ENCODE data around the gene LCE3A. TPM values are rescaled to one million over a fixed set of nuclear protein-coding genes. Genes with fewer than 3 reads are reported as not detected.
"Not testable (repeated sequence)": the region's sequence is repeated elsewhere in the genome, so short reads cannot be mapped to it uniquely, and the experiment has no call there.

Gene LCE3A
- total RNA-seq (2014; rRNA removed) (not detected in 2 replicates), Bru-seq, nascent RNA (not detected), BruChase-seq, experiment 1, labeled RNA remaining after a 6-hour chase (not detected), BruChase-seq, experiment 2, labeled RNA remaining after a 2-hour chase (not detected)
- long read RNA-seq = 0 reads

- Histone ChIP-seq H3K27me3 (ENCODE audit: low read length) (no peaks in the 10 kb centered on the region; the same call in 1 of the 2 replicates), H3K4me2 (ENCODE audit: low read length) (no peak within 1 kb of the TSS), H2AFZ (ENCODE audit: low read length) (no peak within 1 kb of the TSS), H3K27ac (ENCODE audit: low read length) (no peak within 1 kb of the TSS), H3K79me2 (ENCODE audit: low read length) (no peaks in the 10 kb centered on the region), H3K9me3 (ENCODE audit: low read length) (peaks cover 7% of the 10 kb centered on the region), H3K4me1 (ENCODE audit: insufficient read depth, low read length) (no peaks in the 10 kb centered on the region), H3K9me2 (replicated peaks; ENCODE audit: low read length) (no peaks in the 10 kb centered on the region), H3K9ac (ENCODE audit: low read length) (no peak within 1 kb of the TSS), H3K4me3 (ENCODE audit: low read length) (no peak within 1 kb of the TSS), H3F3A (ENCODE audit: low read length, unreplicated experiment) (no peaks in the 10 kb centered on the region), H4K20me1 (ENCODE audit: low read length) (no peaks in the 10 kb centered on the region), H3K36me3 (ENCODE audit: low read depth, low read length) (no peaks in the 10 kb centered on the region)
- ATAC-seq = no peak
- peak; percentile 1 for DNase-seq
- CTCF ChIA-PET = no interaction called here
- BruUV-seq (replicated peaks) = no TSS peak
- no peak for TF ChIP-seq EZH2phosphoT487 (IDR thresholded peaks at IDR 0.05; ENCODE audit: borderline replicate concordance, low read length)
- no peak for TF ChIP-seq EZH2 (IDR thresholded peaks at IDR 0.05; ENCODE audit: low read length, unreplicated experiment)
- no peak for TF ChIP-seq CTCF (conservative IDR thresholded peaks at IDR 0.05; ENCODE audit: low read depth, low read length)
- POLR2A ChIA-PET (ENCODE audit: unreplicated experiment) = no interaction called here
- intact Hi-C loops (cut with micrococcal nuclease) = no loop called here
These were observed at the start of gene LCE3A for GRCh38 chr1:152622803-152623202. Gene LCE3A, minus strand, starts transcription at chr1:152623103. Its CDS starts 0 bp downstream, at chr1:152623103.

- ChIA-PET CTCF (no interaction called here), POLR2A (ENCODE audit: unreplicated experiment) (no interaction called here)
- no peaks in the 10 kb centered on the region for H3K36me3 ChIP-seq (ENCODE audit: low read depth, low read length)
- no peak overlapping the region for H3K9ac ChIP-seq (ENCODE audit: low read length)
- TF ChIP-seq EZH2phosphoT487 (IDR thresholded peaks at IDR 0.05; ENCODE audit: borderline replicate concordance, low read length) (no peak), CTCF (conservative IDR thresholded peaks at IDR 0.05; ENCODE audit: low read depth, low read length) (no peak), EZH2 (IDR thresholded peaks at IDR 0.05; ENCODE audit: low read length, unreplicated experiment) (no peak)
- ATAC-seq (no peak), DNase-seq (no peak)
- intact Hi-C loops (cut with micrococcal nuclease) = no loop called here
- H3K79me2 ChIP-seq (ENCODE audit: low read length) = no peaks in the 10 kb centered on the region
- H2AFZ ChIP-seq (ENCODE audit: low read length) = no peak overlapping the region
- H3K4me2 ChIP-seq (ENCODE audit: low read length) = no peak overlapping the region
- H3F3A ChIP-seq (ENCODE audit: low read length, unreplicated experiment) = no peaks in the 10 kb centered on the region
- H3K9me2 ChIP-seq (replicated peaks; ENCODE audit: low read length) = no peaks in the 10 kb centered on the region
- no peak overlapping the region for H3K4me3 ChIP-seq (ENCODE audit: low read length)
- BruUV-seq (replicated peaks) = no TSS peak
- H4K20me1 ChIP-seq (ENCODE audit: low read length) = no peaks in the 10 kb centered on the region
- peaks cover 23% of the 10 kb centered on the region for H3K27me3 ChIP-seq (ENCODE audit: low read length)
- H3K9me3 ChIP-seq (ENCODE audit: low read length) = no peaks in the 10 kb centered on the region
- no peak overlapping the region for H3K27ac ChIP-seq (ENCODE audit: low read length)
- H3K4me1 ChIP-seq (ENCODE audit: insufficient read depth, low read length) = no peaks in the 10 kb centered on the region
These were observed 44.7 kb upstream of the LCE3A start for GRCh38 chr1:152667648-152668047.

GRCh38 chr1:152666171-152666570 is 43.3 kb upstream of the LCE3A start:
- DNase-seq; H2AFZ ChIP-seq (ENCODE audit: low read length); H3K79me2 ChIP-seq (ENCODE audit: low read length); ATAC-seq; H3K9me3 ChIP-seq (ENCODE audit: low read length); H3K27ac ChIP-seq (ENCODE audit: low read length); H3K9me2 ChIP-seq (replicated peaks; ENCODE audit: low read length); H3K9ac ChIP-seq (ENCODE audit: low read length); H3F3A ChIP-seq (ENCODE audit: low read length, unreplicated experiment); H3K4me3 ChIP-seq (ENCODE audit: low read length); CTCF ChIA-PET; POLR2A ChIA-PET (ENCODE audit: unreplicated experiment); intact Hi-C loops (cut with micrococcal nuclease); H3K36me3 ChIP-seq (ENCODE audit: low read depth, low read length); H3K4me2 ChIP-seq (ENCODE audit: low read length); BruUV-seq (replicated peaks); H4K20me1 ChIP-seq (ENCODE audit: low read length); H3K4me1 ChIP-seq (ENCODE audit: insufficient read depth, low read length): not testable (repeated sequence)
- H3K27me3 ChIP-seq (ENCODE audit: low read length) = 0 out of 2 replicates have a peak, but pooled peaks cover 11% of the 10 kb centered on the region

All from PC-3 (cell line).